Transverse colon (tissue), 4 donors: ENCODE results near the gene PRKCQ.

Experiments used
- CTCF ChIP-seq, 5 experiments: fragments of 200-600 bp in 3 of 5; fragments of 450-650 bp in 2 of 5; sonication (generic) in 3 of 5; IDR thresholded peaks; 1 replicate in 2 of 5; 2 replicates in 3 of 5; pipeline ENCODE4 v1.5.1; 2016 to 2017; ENCODE audit warnings: antibody characterized with exemption in 5 of 5, inconsistent platforms in 3 of 5, mild to moderate bottlenecking in 2 of 5, moderate library complexity in 1 of 5
- POLR2AphosphoS5 ChIP-seq, 3 donors: sonication (generic); formaldehyde crosslinking; IDR thresholded peaks; one replicate each; pipeline ENCODE4 v1.6.1; 2016; ENCODE audit warnings: antibody characterized with exemption in 3 of 3

GRCh38 chr10:6609625-6610024, 29.5 kb upstream of the PRKCQ start:
- TF ChIP-seq CTCF (IDR thresholded peaks at IDR 0.05) (no peak), POLR2AphosphoS5 (IDR thresholded peaks at IDR 0.05) (no peak)
